ENCODE data around the gene GATA2.

GRCh38 chr3:128504533-128504915, 11.5 kb upstream of the GATA2 start:
- no peak for TF ChIP-seq CTCF (IDR thresholded peaks at IDR 0.05)
- no peak for TF ChIP-seq POLR2AphosphoS5 (IDR thresholded peaks at IDR 0.05; ENCODE audit: low read depth, low read length)
- no peak for TF ChIP-seq SIN3A (IDR thresholded peaks at IDR 0.05; ENCODE audit: borderline replicate concordance, insufficient read depth, low read depth, low read length)

Measured in Panc1 (cell line).